K562 (cell line): Measurements from ENCODE around the gene JPT2. TPM values are rescaled to one million over a fixed set of nuclear protein-coding genes. Genes with fewer than 3 reads are reported as not detected.

ENCODE experiments used
- ELK1 ChIP-seq: sonication (generic); formaldehyde crosslinking; IDR thresholded peaks from 2 replicates; pipeline ENCODE4 v1.8.1; 2022; ENCODE audit warnings: missing genetic modification reagents
- MBD2 ChIP-seq: sonication (generic); IDR thresholded peaks from 2 replicates; pipeline ENCODE4 v1.6.1; 2016; ENCODE audit warnings: low read depth, borderline replicate concordance
- PHB ChIP-seq: fragments of 250-450 bp; sonication (Bioruptor Pico); IDR thresholded peaks from 2 replicates; pipeline ENCODE4 v1.5.0; 2021
- POLR2AphosphoS2 ChIP-seq: IDR thresholded peaks from 2 replicates; pipeline ENCODE4 v1.6.1; 2012; ENCODE audit warnings: low read length, improper control_type of control experiment
- RERE ChIP-seq: sonication (generic); formaldehyde crosslinking; IDR thresholded peaks from 2 replicates; pipeline ENCODE4 v1.8.0; 2023; ENCODE audit warnings: missing genetic modification reagents, mild to moderate bottlenecking, borderline replicate concordance
- polyA plus RNA-seq, 8 experiments: library from polyadenylated mRNA; depleted of rRNA in 4 of 8; stranded (reverse) in 5 of 8; unstranded in 3 of 8; fragments of >200 nt; fragmentation: Nextera tagmentation in 2 of 8; fragmentation: Illumina TruSeq in 1 of 8; extraction: Ambion mirVana in 2 of 8; extraction: Trizol in 1 of 8; gene quantifications; 2 replicates each; pipeline versions ENCODE4 v1.2.1 to v1.2.3, GENCODE V29; 2011 to 2014; ENCODE audit warnings: inconsistent platforms in 1 of 8, missing spikeins in 1 of 8
- total RNA-seq, 7 experiments: library from RNA; depleted of rRNA in 6 of 7; stranded (reverse); fragments of >200 nt in 6 of 7; fragmentation: Illumina TruSeq in 2 of 7; extraction: Trizol in 2 of 7; gene quantifications; 2 replicates each; pipeline versions ENCODE4 v1.2.1 to v1.2.3, GENCODE V29; 2011 to 2021; ENCODE audit warnings: low replicate concordance in 1 of 7
- TF ChIP-seq, protein P1 (sequence below): fragments of 250-450 bp; sonication (Bioruptor Pico); IDR thresholded peaks from 2 replicates; pipeline ENCODE4 v1.4.0; 2020; ENCODE audit warnings: mild to moderate bottlenecking, moderate library complexity, borderline replicate concordance
- TF ChIP-seq, protein P2 (sequence below), 2 experiments: fragments of 450-650 bp; IDR thresholded peaks; 2 replicates each; pipeline ENCODE4 v1.6.1; 2016

JPT2 gene
- total and polyA plus RNA-seq, 9 of the 15 experiments (the other 6 are each of a cell fraction or from before 2014, with no cell fraction given): 25.5 to 133 (median 106) TPM

DNA sequence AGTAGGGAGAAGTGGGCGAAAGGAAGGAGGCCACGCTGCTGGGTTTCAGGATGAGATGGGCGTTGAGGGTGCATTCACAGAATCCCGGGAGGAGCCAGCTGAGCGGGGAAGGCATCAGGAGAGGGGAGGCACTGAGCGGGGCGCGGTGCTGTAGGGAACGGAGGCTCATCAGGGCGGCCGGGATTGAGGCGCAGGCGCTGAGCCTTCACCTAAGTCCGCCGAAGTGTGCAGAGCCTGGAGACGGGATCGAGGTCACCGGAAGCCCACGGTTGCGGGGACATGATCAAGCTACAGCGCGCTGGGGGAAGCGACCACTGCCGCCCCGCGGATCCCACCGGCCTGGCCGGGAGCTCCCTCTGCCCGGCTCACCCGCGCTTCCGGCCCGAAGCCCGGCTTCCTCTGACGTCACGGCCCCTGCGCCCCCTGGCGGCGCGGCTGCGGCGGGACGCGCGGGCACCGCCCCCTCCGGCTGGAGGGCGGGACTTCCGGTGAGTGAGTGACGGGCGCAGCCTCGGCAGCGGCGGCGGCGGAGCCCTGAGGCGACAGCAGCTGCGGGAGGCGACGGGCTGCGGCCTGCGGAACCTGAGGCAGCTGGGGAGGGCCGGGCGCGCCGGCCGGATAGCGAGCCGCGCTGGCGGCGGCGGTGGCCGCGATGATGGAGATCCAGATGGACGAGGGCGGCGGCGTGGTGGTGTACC is 27.8 kb downstream of the JPT2 start, which contains the start of gene MAPK8IP3 (continued):
- no peak for TF ChIP-seq RERE (CRISPR knock-in tag)
- no peak for TF ChIP-seq ELK1 (CRISPR knock-in tag)
- peak; percentile 72; the same call in 1 of the 2 replicates for TF ChIP-seq MBD2
- TF ChIP-seq, protein P1, sequence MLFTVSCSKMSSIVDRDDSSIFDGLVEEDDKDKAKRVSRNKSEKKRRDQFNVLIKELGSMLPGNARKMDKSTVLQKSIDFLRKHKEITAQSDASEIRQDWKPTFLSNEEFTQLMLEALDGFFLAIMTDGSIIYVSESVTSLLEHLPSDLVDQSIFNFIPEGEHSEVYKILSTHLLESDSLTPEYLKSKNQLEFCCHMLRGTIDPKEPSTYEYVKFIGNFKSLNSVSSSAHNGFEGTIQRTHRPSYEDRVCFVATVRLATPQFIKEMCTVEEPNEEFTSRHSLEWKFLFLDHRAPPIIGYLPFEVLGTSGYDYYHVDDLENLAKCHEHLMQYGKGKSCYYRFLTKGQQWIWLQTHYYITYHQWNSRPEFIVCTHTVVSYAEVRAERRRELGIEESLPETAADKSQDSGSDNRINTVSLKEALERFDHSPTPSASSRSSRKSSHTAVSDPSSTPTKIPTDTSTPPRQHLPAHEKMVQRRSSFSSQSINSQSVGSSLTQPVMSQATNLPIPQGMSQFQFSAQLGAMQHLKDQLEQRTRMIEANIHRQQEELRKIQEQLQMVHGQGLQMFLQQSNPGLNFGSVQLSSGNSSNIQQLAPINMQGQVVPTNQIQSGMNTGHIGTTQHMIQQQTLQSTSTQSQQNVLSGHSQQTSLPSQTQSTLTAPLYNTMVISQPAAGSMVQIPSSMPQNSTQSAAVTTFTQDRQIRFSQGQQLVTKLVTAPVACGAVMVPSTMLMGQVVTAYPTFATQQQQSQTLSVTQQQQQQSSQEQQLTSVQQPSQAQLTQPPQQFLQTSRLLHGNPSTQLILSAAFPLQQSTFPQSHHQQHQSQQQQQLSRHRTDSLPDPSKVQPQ: no peak
- no peak for TF ChIP-seq POLR2AphosphoS2
- no peak for TF ChIP-seq PHB
- TF ChIP-seq, protein P2, sequence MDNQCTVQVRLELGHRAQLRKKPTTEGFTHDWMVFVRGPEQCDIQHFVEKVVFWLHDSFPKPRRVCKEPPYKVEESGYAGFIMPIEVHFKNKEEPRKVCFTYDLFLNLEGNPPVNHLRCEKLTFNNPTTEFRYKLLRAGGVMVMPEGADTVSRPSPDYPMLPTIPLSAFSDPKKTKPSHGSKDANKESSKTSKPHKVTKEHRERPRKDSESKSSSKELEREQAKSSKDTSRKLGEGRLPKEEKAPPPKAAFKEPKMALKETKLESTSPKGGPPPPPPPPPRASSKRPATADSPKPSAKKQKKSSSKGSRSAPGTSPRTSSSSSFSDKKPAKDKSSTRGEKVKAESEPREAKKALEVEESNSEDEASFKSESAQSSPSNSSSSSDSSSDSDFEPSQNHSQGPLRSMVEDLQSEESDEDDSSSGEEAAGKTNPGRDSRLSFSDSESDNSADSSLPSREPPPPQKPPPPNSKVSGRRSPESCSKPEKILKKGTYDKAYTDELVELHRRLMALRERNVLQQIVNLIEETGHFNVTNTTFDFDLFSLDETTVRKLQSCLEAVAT (IDR thresholded peaks at IDR 0.05): peak; percentile 70 to 79; a peak in 3 of 4 replicates
